GM12878 (cell line): ENCODE data around the gene NUP93. TPM values are rescaled to one million over a fixed set of nuclear protein-coding genes. Genes with fewer than 3 reads are reported as not detected.

Experiments
- ATAC-seq: fragments of 200-7000 bp; cut with Tn5 transposase; 3 replicates; pipeline ENCODE4 v1.9.1; 2020; ENCODE audit warnings: mild to moderate bottlenecking, moderate library complexity
- BruUV-seq: library from RNA; stranded (reverse); fragments of 400-500 nt; replicated peaks from 2 replicates; lab custom pipeline; 2021; lab: Mats Ljungman, UMichigan
- CTCF ChIA-PET: fragments of 300-600 bp; sonication (Branson Sonifier 250); formaldehyde crosslinking; extraction: SDS; loops from one replicate; lab custom pipeline; 2021; ENCODE audit warnings: inconsistent platforms; lab: Yijun Ruan, JAX
- POLR2A ChIA-PET: fragments of 350-600 bp; formaldehyde crosslinking; extraction: SDS; loops from one replicate; lab custom pipeline; 2021; ENCODE audit warnings: inconsistent platforms; lab: Charles Lee
- RAD21 ChIA-PET: fragments of 300-600 bp; sonication (Branson Sonifier 250); formaldehyde crosslinking; loops from one replicate; lab custom pipeline; 2023; ENCODE audit warnings: antibody characterized with exemption; ENCODE audit not compliant: unreplicated experiment; lab: Charles Lee
- SMC1A ChIA-PET: fragments of 300-600 bp; sonication (Branson Sonifier 250); formaldehyde crosslinking; loops from one replicate; lab custom pipeline; 2023; ENCODE audit not compliant: unreplicated experiment, uncharacterized antibody; lab: Charles Lee
- DNase-seq: peaks from one replicate; pipeline ENCODE4 v3.0.0-alpha.2; 2011; ENCODE audit warnings: low read depth, low spot score
- FAIRE-seq: peaks from 3 replicates; lab custom pipeline; 2011; peaks lifted over from hg19 to GRCh38; lab: Jason Lieb, UNC
- H2AFZ ChIP-seq: 2 replicates; pipeline ENCODE4 v1.6.0; 2011; ENCODE audit warnings: low read depth, low read length, control low read depth; ENCODE audit not compliant: control insufficient read depth
- H3K27ac ChIP-seq: 2 replicates; pipeline ENCODE4 v1.5.1; 2011; ENCODE audit warnings: control low read depth; ENCODE audit not compliant: control insufficient read depth, insufficient read depth
- H3K27me3 ChIP-seq, 2 experiments: replicated peaks in 1 of 2; 2 replicates each; pipeline versions ENCODE4 v1.6.0 to v1.6.1; 2011; ENCODE audit warnings: low read length in 1 of 2; ENCODE audit not compliant: control insufficient read depth in 2 of 2, insufficient read depth in 2 of 2
- H3K36me3 ChIP-seq, 2 experiments: 2 replicates each; pipeline ENCODE4 v1.5.1; 2011; ENCODE audit warnings: low read length in 1 of 2; ENCODE audit not compliant: control insufficient read depth in 2 of 2, insufficient read depth in 2 of 2
- H3K4me1 ChIP-seq: 2 replicates; pipeline ENCODE4 v1.6.1; 2011; ENCODE audit warnings: mild to moderate bottlenecking, low read length, moderate library complexity, mixed read lengths; ENCODE audit not compliant: control insufficient read depth, insufficient read depth
- H3K4me2 ChIP-seq: 2 replicates; pipeline ENCODE4 v1.6.0; 2011; ENCODE audit warnings: control low read depth; ENCODE audit not compliant: control insufficient read depth, insufficient read depth
- H3K4me3 ChIP-seq: fragments of 200-600 bp; sonication (generic); 2 replicates; pipeline ENCODE4 v1.5.1; 2016
- H3K79me2 ChIP-seq: 2 replicates; pipeline ENCODE4 v1.6.0; 2011; ENCODE audit warnings: low read length; ENCODE audit not compliant: control insufficient read depth, insufficient read depth
- H3K9ac ChIP-seq: 2 replicates; pipeline ENCODE4 v1.8.0; 2011; ENCODE audit warnings: low read length, control low read depth, mixed read lengths; ENCODE audit not compliant: control insufficient read depth, insufficient read depth
- H3K9me3 ChIP-seq: replicated peaks from 3 replicates; pipeline ENCODE4 v1.5.1; 2011; ENCODE audit warnings: mild to moderate bottlenecking, low read length; ENCODE audit not compliant: control insufficient read depth, insufficient read depth
- H4K20me1 ChIP-seq: 2 replicates; pipeline ENCODE4 v1.6.0; 2011; ENCODE audit not compliant: control insufficient read depth, insufficient read depth
- BHLHE40 ChIP-seq, 2 experiments: fragments of 450-650 bp in 1 of 2; IDR thresholded peaks; 2 replicates each; pipeline ENCODE4 v1.6.1; 2011 to 2017; ENCODE audit warnings: low read depth in 2 of 2, borderline replicate concordance in 1 of 2, improper control_type of control experiment in 1 of 2, low read length in 1 of 2, mild to moderate bottlenecking in 1 of 2
- HDGF ChIP-seq: fragments of 450-650 bp; IDR thresholded peaks from 2 replicates; pipeline ENCODE4 v1.6.1; 2016; ENCODE audit warnings: antibody characterized with exemption
- TCF7 ChIP-seq: IDR thresholded peaks from 2 replicates; pipeline ENCODE4 v1.6.1; 2014; ENCODE audit warnings: antibody characterized with exemption, borderline replicate concordance
- WGBS: methylation state at CpG from one replicate; pipeline ENCODE4 v1.1.6; 2016; ENCODE audit warnings: low lambda C conversion rate; ENCODE audit not compliant: insufficient replicate concordance, insufficient coverage; ENCODE audit errors: missing lambda C conversion rate; 5-methylcytosine and 5-hydroxymethylcytosine counted together
- in situ Hi-C: fragments of 300-500 bp; cut with MboI; formaldehyde crosslinking; loops from 9 replicates; pipeline ENCODE4 v1.14.3; 2018; ENCODE audit warnings: mixed read lengths
- intact Hi-C: fragments of 100-400 bp; cut with micrococcal nuclease; formaldehyde crosslinking; loops from one replicate; pipeline ENCODE4 v1.14.2; 2022; ENCODE audit not compliant: unreplicated experiment
- polyA plus RNA-seq, 11 experiments: library from polyadenylated mRNA; depleted of rRNA in 4 of 11; unstranded in 6 of 11; stranded (reverse) in 5 of 11; fragments of >200 nt; fragmentation: Nextera tagmentation in 4 of 11; fragmentation: Illumina TruSeq in 1 of 11; extraction: Ambion mirVana in 4 of 11; extraction: Trizol in 1 of 11; gene quantifications; 1 replicate in 1 of 11; 2 replicates in 10 of 11; pipeline versions ENCODE4 v1.2.1 to v1.2.3, GENCODE V29; 2011 to 2016; ENCODE audit warnings: inconsistent platforms in 2 of 11, missing spikeins in 2 of 11, low read depth in 1 of 11
- total RNA-seq, 4 experiments: library from RNA; depleted of rRNA in 3 of 4; stranded (reverse); fragments of >200 nt in 3 of 4; fragmentation: Illumina TruSeq in 1 of 4; extraction: Trizol in 1 of 4; gene quantifications; 2 replicates each; pipeline versions ENCODE4 v1.2.1 to v1.2.3, GENCODE V29; 2013 to 2021

NUP93 gene
- total and polyA plus RNA-seq, 10 of the 15 experiments (the other 5 are each of a cell fraction or from before 2014, with no cell fraction given), result 82.2 to 175 (median 101) TPM

- no peak overlapping the region for H3K27ac ChIP-seq
- RAD21 ChIA-PET, result interaction anchor here (0.9 to 1.6 kb wide), 3 partner anchors 8 to 114 kb away, joined by 3 to 4 read pairs (median 3); no protein-coding TSS in a partner anchor
- ATAC-seq (peak; percentile 73), DNase-seq (no peak), FAIRE-seq (no peak)
- intact Hi-C loops (no loop called here), in situ Hi-C loops (no loop called here)
- no peaks in the 10 kb centered on the region for H3K27me3 ChIP-seq
- H3K9me3 ChIP-seq, result no peaks in the 10 kb centered on the region
- SMC1A ChIA-PET, result interaction anchor here (0.7 to 2.2 kb wide), 8 partner anchors 8 to 71 kb away, joined by 3 to 9 read pairs (median 4); no protein-coding TSS in a partner anchor
- H3K36me3 ChIP-seq, result no peaks in the 10 kb centered on the region
- H3K4me2 ChIP-seq, result peak overlapping the region; percentile 45; the same call in 1 of the 2 replicates
- no peaks in the 10 kb centered on the region for H3K79me2 ChIP-seq
- peak; percentile 40 to 67; a peak in 2 of 4 replicates for TF ChIP-seq BHLHE40 (IDR thresholded peaks at IDR 0.05; ENCODE audit: borderline replicate concordance in 1 of 2, low read depth in 2 of 2, low read length in 1 of 2)
- TF ChIP-seq TCF7, result 0 out of 2 replicates have a peak, but pooled peaks have one; percentile 33
- no peak for TF ChIP-seq HDGF
- no peaks in the 10 kb centered on the region for H4K20me1 ChIP-seq
- CTCF ChIA-PET, result interaction anchor here (0.7 to 1.2 kb wide), 7 partner anchors 9 to 103 kb away, joined by 3 to 5 read pairs (median 3); no protein-coding TSS in a partner anchor
- 22% methylated on average over 9 of the region's 9 CpGs for WGBS
- H2AFZ ChIP-seq, result no peak overlapping the region
- H3K9ac ChIP-seq, result no peak overlapping the region
- H3K4me1 ChIP-seq, result peaks cover 9% of the 10 kb centered on the region; the same call in 1 of the 2 replicates
- no TSS peak for BruUV-seq
- no peak overlapping the region for H3K4me3 ChIP-seq
- POLR2A ChIA-PET, result interaction anchor here (0.7 kb wide), 1 partner anchor 351 kb away, joined by 3 read pairs; no protein-coding TSS in a partner anchor
Measured at GRCh38 chr16:56847173-56847910, 117.4 kb downstream of the NUP93 start.
